Hepatocyte (in vitro differentiated cells): ENCODE measurements around the gene THPO. TPM values are rescaled to one million over a fixed set of nuclear protein-coding genes. Genes with fewer than 3 reads are reported as not detected.

ENCODE experiments used
- DNase-seq: peaks from one replicate; pipeline ENCODE4 v3.0.0-alpha.2; 2016; ENCODE audit warnings: low spot score
- H2AFZ ChIP-seq: fragments of 200-600 bp; sonication (generic); 2 replicates; pipeline ENCODE4 v1.6.0; 2016; ENCODE audit warnings: antibody characterized with exemption, mild to moderate bottlenecking
- H3K27ac ChIP-seq: fragments of 200-600 bp; sonication (generic); 2 replicates; pipeline ENCODE4 v1.5.1; 2016; ENCODE audit warnings: mild to moderate bottlenecking
- H3K27me3 ChIP-seq: fragments of 200-600 bp; sonication (generic); 2 replicates; pipeline ENCODE4 v1.6.1; 2016
- H3K36me3 ChIP-seq: fragments of 200-600 bp; sonication (generic); replicated peaks from 2 replicates; pipeline ENCODE4 v1.5.1; 2016; ENCODE audit warnings: low read depth; ENCODE audit not compliant: insufficient read depth
- H3K4me1 ChIP-seq: fragments of 200-600 bp; sonication (generic); 2 replicates; pipeline ENCODE4 v1.5.1; 2016; ENCODE audit warnings: mild to moderate bottlenecking, moderate library complexity; ENCODE audit not compliant: insufficient read depth
- H3K4me2 ChIP-seq: fragments of 200-600 bp; sonication (generic); 2 replicates; pipeline ENCODE4 v1.6.0; 2016
- H3K4me3 ChIP-seq: fragments of 200-600 bp; sonication (generic); 2 replicates; pipeline ENCODE4 v1.5.1; 2016; ENCODE audit warnings: mild to moderate bottlenecking
- H3K79me2 ChIP-seq: fragments of 200-600 bp; sonication (generic); 2 replicates; pipeline ENCODE4 v1.6.0; 2017; ENCODE audit warnings: mild to moderate bottlenecking
- H3K9me2 ChIP-seq: fragments of 200-600 bp; sonication (generic); replicated peaks from 2 replicates; pipeline ENCODE4 v1.6.0; 2017; ENCODE audit warnings: mild to moderate bottlenecking; ENCODE audit not compliant: insufficient read depth
- H3K9me3 ChIP-seq: fragments of 200-600 bp; sonication (generic); 2 replicates; pipeline ENCODE4 v1.5.1; 2016; ENCODE audit warnings: low read depth, mild to moderate bottlenecking
- H4K20me1 ChIP-seq: fragments of 200-600 bp; sonication (generic); 2 replicates; pipeline ENCODE4 v1.6.0; 2016; ENCODE audit warnings: mild to moderate bottlenecking; ENCODE audit not compliant: insufficient read depth, poor library complexity, severe bottlenecking
- CTCF ChIP-seq: fragments of 200-600 bp; sonication (generic); IDR thresholded peaks from 2 replicates; pipeline ENCODE4 v1.5.1; 2016; ENCODE audit warnings: antibody characterized with exemption, mild to moderate bottlenecking; ENCODE audit not compliant: poor library complexity
- EZH2 ChIP-seq: fragments of 200-600 bp; sonication (generic); IDR thresholded peaks from 2 replicates; pipeline ENCODE4 v1.6.1; 2016; ENCODE audit warnings: antibody characterized with exemption, mild to moderate bottlenecking, borderline replicate concordance
- EZH2phosphoT487 ChIP-seq: fragments of 200-600 bp; sonication (generic); IDR thresholded peaks from one replicate; pipeline ENCODE4 v1.6.1; 2018; ENCODE audit warnings: antibody characterized with exemption, mild to moderate bottlenecking, low read depth, moderate library complexity; ENCODE audit not compliant: unreplicated experiment, severe bottlenecking
- WGBS: methylation state at CpG from one replicate; pipeline ENCODE4 v1.1.6; 2016; ENCODE audit warnings: low lambda C conversion rate; ENCODE audit errors: missing lambda C conversion rate; 5-methylcytosine and 5-hydroxymethylcytosine counted together
- polyA plus RNA-seq: library from polyadenylated mRNA; unstranded; fragments of >200 nt; fragmentation: Nextera tagmentation; extraction: Ambion mirVana; gene quantifications from 2 replicates; pipeline ENCODE4 v1.2.1, GENCODE V29; 2016
- total RNA-seq: library from RNA; depleted of rRNA; stranded (reverse); fragments of >200 nt; gene quantifications from 2 replicates; pipeline ENCODE4 v1.2.3, GENCODE V29; 2014

The THPO gene
- total and polyA plus RNA-seq, 2 experiments from 2014 or later = 1.8 to 5.2 TPM

DNA sequence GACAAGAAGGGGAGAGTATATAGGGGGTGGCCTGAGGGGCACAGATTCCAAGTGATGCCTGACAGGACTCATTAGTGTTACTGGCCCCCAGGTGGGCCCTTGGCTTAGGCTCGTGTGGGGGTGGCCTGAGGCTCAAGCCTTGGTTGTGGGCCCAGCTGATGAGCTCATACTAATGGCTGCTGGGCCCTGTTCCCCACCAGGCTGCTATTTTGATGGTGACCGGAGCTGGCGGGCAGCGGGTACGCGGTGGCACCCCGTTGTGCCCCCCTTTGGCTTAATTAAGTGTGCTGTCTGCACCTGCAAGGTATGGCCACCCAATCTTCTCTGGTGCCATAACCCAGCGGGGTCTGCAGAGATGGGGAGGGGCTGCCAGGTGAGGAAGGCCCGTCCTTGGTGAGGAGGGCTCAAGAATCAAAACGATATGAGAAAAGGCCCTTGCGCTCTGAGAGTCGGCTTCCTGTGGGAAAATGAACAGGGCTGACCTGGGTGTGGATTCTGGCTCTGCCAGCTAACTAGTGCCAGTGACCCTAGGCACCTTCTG lies 9.2 kb upstream of the THPO start:
- no peak for TF ChIP-seq EZH2phosphoT487
- TF ChIP-seq CTCF = no peak
- TF ChIP-seq EZH2 = no peak
- no peaks in the 10 kb centered on the region for H3K79me2 ChIP-seq
- H4K20me1 ChIP-seq = no peaks in the 10 kb centered on the region
- no peak overlapping the region for H3K4me3 ChIP-seq
- H3K36me3 ChIP-seq = no peaks in the 10 kb centered on the region
- DNase-seq = no peak
- no peaks in the 10 kb centered on the region for H3K27me3 ChIP-seq
- H3K9me2 ChIP-seq = no peaks in the 10 kb centered on the region
- H3K9me3 ChIP-seq = no peaks in the 10 kb centered on the region
- WGBS = 96% methylated on average over 12 of the region's 12 CpGs
- H3K27ac ChIP-seq = no peak overlapping the region
- H2AFZ ChIP-seq = no peak overlapping the region
- H3K4me2 ChIP-seq = no peak overlapping the region
- no peaks in the 10 kb centered on the region for H3K4me1 ChIP-seq

GRCh38 chr3:184386047-184386806 lies 8.2 kb upstream of the THPO start:
- H3K4me3 ChIP-seq = no peak overlapping the region
- no peaks in the 10 kb centered on the region for H3K9me3 ChIP-seq
- no peak overlapping the region for H3K27ac ChIP-seq
- H2AFZ ChIP-seq = no peak overlapping the region
- no peak for TF ChIP-seq EZH2phosphoT487
- no peak for TF ChIP-seq EZH2
- H3K36me3 ChIP-seq = no peaks in the 10 kb centered on the region
- H4K20me1 ChIP-seq = no peaks in the 10 kb centered on the region
- H3K79me2 ChIP-seq = no peaks in the 10 kb centered on the region
- 94% methylated on average over 22 of the region's 37 CpGs for WGBS
- no peak overlapping the region for H3K4me2 ChIP-seq
- H3K9me2 ChIP-seq = no peaks in the 10 kb centered on the region
- peaks cover 3% of the 10 kb centered on the region for H3K4me1 ChIP-seq
- no peak for DNase-seq
- peaks cover 10% of the 10 kb centered on the region for H3K27me3 ChIP-seq

DNA sequence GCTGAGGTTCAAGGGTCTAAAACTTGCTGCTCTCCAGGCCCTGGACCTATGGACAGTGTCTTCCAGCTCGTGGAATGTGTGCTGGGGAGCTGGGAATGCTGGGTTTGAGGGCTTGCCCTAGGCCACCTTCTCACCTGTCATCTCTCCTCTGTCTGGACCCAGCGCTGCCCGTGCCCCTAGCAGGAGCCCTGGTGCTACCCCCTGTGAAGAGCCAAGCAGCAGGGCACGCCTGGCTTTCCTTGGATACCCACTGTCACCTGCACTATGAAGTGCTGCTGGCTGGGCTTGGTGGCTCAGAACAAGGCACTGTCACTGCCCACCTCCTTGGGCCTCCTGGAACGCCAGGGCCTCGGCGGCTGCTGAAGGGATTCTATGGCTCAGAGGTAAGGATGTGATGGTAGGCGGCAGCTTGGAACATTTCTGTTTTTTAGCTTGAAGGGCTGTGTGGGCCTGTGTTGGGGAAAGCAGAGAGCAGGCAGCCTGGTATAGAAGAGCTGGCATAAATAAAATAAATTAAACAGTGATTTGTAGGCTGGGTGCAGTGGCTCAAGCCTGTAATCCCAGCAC lies 6.9 kb upstream of the THPO start:
- Histone ChIP-seq H3K36me3 (no peaks in the 10 kb centered on the region), H3K27me3 (peaks cover 15% of the 10 kb centered on the region), H3K4me2 (no peak overlapping the region), H3K4me3 (no peak overlapping the region), H3K9me2 (no peaks in the 10 kb centered on the region), H3K79me2 (no peaks in the 10 kb centered on the region), H3K27ac (no peak overlapping the region), H3K9me3 (no peaks in the 10 kb centered on the region), H3K4me1 (peaks cover 10% of the 10 kb centered on the region), H2AFZ (no peak overlapping the region), H4K20me1 (no peaks in the 10 kb centered on the region)
- no peak for DNase-seq
- 92% methylated on average over 8 of the region's 8 CpGs for WGBS
- TF ChIP-seq EZH2phosphoT487 (no peak), EZH2 (no peak), CTCF (no peak)

DNA sequence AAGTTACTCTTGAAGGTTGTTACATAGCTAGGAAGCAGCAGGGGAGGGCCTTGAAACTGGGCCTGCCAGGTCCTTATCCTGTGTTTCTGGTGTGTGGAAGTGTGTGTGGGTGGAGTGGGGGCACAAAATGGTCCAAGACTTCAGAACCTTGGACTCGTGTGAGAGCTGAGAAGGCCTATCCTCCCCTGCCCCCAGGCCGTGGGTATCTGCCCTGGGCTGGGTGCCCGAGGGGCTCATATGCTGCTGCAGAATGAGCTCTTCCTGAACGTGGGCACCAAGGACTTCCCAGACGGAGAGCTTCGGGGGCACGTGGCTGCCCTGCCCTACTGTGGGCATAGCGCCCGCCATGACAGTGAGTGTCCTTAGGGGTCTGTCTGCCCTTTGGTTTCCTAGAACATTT lies 6.3 kb upstream of the THPO start:
- DNase-seq = no peak
- TF ChIP-seq EZH2phosphoT487 (no peak), CTCF (no peak), EZH2 (no peak)
- H3K27me3 ChIP-seq = peaks cover 15% of the 10 kb centered on the region
- H3K9me3 ChIP-seq = no peaks in the 10 kb centered on the region
- no peaks in the 10 kb centered on the region for H3K9me2 ChIP-seq
- H4K20me1 ChIP-seq = no peaks in the 10 kb centered on the region
- 88% methylated on average over 9 of the region's 9 CpGs for WGBS
- no peak overlapping the region for H2AFZ ChIP-seq
- no peak overlapping the region for H3K4me2 ChIP-seq
- no peak overlapping the region for H3K27ac ChIP-seq
- H3K36me3 ChIP-seq = no peaks in the 10 kb centered on the region
- no peak overlapping the region for H3K4me3 ChIP-seq
- H3K79me2 ChIP-seq = no peaks in the 10 kb centered on the region
- peaks cover 11% of the 10 kb centered on the region for H3K4me1 ChIP-seq
